Activated CD4-positive, alpha-beta T cell treated with anti-CD3 and anti-CD28 coated beads, Interleukin-2, Interleukin-4, amounts not matched to agents 100 ng/mL and 50 ng/mL, durations not matched to agents 16 hours and 8 hours (primary cell): ENCODE measurements around the gene DPP9.
"Not testable (repeated sequence)": the region's sequence is repeated elsewhere in the genome, so short reads cannot be mapped to it uniquely, and the experiment has no call there.

Experiments used
- DNase-seq: peaks from one replicate; pipeline ENCODE4 v3.0.0-alpha.2; 2020; ENCODE audit warnings: low spot score

Gene DPP9

GRCh38 chr19:4738734-4739133, 15.1 kb upstream of the DPP9 start:
- no peak for DNase-seq

- no peak for DNase-seq
These were observed 14.4 kb upstream of the DPP9 start for GRCh38 chr19:4737955-4738600.

- DNase-seq = no peak
These were observed 10.2 kb upstream of the DPP9 start for GRCh38 chr19:4733755-4734345.

- peak; percentile 65 for DNase-seq
These were observed 9.1 kb upstream of the DPP9 start for GRCh38 chr19:4732680-4733114.

- peak; percentile 73 for DNase-seq
These were observed 7.1 kb upstream of the DPP9 start for GRCh38 chr19:4730740-4731171.

- DNase-seq = no peak
These were observed 5.2 kb upstream of the DPP9 start for GRCh38 chr19:4728871-4729270.

GRCh38 chr19:4722671-4723594, 709 bp downstream of the DPP9 start:
- peak; percentile 20 for DNase-seq

GRCh38 chr19:4721196-4721595, 2.4 kb downstream of the DPP9 start:
- DNase-seq = no peak

- no peak for DNase-seq
These were observed 3.5 kb downstream of the DPP9 start for GRCh38 chr19:4720037-4720700.

- DNase-seq = no peak
These were observed 4.2 kb downstream of the DPP9 start for GRCh38 chr19:4719499-4719866.

- DNase-seq = no peak
These were observed 5.5 kb downstream of the DPP9 start for GRCh38 chr19:4717966-4718701.

- no peak for DNase-seq
These were observed 6.3 kb downstream of the DPP9 start for GRCh38 chr19:4717191-4717965.

- DNase-seq = no peak
These were observed 8.0 kb downstream of the DPP9 start for GRCh38 chr19:4715529-4716221.

GRCh38 chr19:4715178-4715528, 8.5 kb downstream of the DPP9 start:
- not testable (repeated sequence) for DNase-seq

- no peak for DNase-seq
These were observed 9.6 kb downstream of the DPP9 start for GRCh38 chr19:4714016-4714415.

GRCh38 chr19:4713384-4713951, 10.2 kb downstream of the DPP9 start:
- DNase-seq = no peak

- no peak for DNase-seq
These were observed 10.9 kb downstream of the DPP9 start for GRCh38 chr19:4712771-4713170.

- DNase-seq = no peak
These were observed 12.4 kb downstream of the DPP9 start for GRCh38 chr19:4711211-4711610.

GRCh38 chr19:4710281-4710600, 13.4 kb downstream of the DPP9 start:
- DNase-seq = no peak
